Endometrium (tissue), 2 donors: ENCODE measurements around the gene WDR73.
"Not testable (repeated sequence)": the region's sequence is repeated elsewhere in the genome, so short reads cannot be mapped to it uniquely, and the experiment has no call there.

ENCODE experiments used
- FAIRE-seq: peaks from 2 replicates; lab custom pipeline; 2012; peaks lifted over from hg19 to GRCh38; lab: Jason Lieb, UNC
- donor health status: control.
- donor health status: control.

The WDR73 gene

GRCh38 chr15:84653910-84654688, at the start of gene WDR73:
TSS of gene WDR73 (minus strand) at chr15:84654283. CDS start at chr15:84654274, 9 bp downstream.
- peak; percentile 43 for FAIRE-seq

GRCh38 chr15:84703808-84704207, 49.7 kb upstream of the WDR73 start:
- no peak for FAIRE-seq

DNA sequence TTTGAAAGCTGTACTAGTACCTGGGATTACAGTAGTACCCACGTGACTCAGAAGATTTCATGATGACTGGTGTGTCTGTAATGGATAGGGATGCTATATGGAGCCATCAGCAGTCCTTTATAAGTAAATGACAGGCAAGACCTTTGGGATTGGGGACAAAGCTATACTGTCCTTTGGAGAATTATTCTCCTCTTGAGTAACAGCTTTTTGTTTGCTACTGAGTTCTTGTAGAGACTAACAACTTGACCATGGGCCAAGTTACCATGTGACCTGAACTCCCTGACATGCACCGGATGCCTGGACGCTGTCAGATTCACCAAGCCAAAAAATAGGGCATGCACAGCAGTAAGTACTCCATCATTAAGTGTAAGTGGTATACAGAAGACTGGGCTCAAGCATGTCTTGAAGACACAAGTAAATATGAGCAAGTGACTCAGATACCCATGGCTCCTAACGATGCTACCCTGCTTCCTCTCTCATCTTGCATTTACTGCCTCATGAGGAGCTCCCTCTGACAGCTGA, 48.9 kb upstream of the WDR73 start:
- FAIRE-seq, result no peak

- FAIRE-seq, result no peak
Measured at GRCh38 chr15:84699538-84700191, 45.6 kb upstream of the WDR73 start.

GRCh38 chr15:84697236-84697990, 43.3 kb upstream of the WDR73 start:
- FAIRE-seq, result no peak

- FAIRE-seq, result no peak
Measured at GRCh38 chr15:84696757-84697156, 42.7 kb upstream of the WDR73 start.

- FAIRE-seq, result no peak
Measured at GRCh38 chr15:84690342-84690741, 36.3 kb upstream of the WDR73 start.

DNA sequence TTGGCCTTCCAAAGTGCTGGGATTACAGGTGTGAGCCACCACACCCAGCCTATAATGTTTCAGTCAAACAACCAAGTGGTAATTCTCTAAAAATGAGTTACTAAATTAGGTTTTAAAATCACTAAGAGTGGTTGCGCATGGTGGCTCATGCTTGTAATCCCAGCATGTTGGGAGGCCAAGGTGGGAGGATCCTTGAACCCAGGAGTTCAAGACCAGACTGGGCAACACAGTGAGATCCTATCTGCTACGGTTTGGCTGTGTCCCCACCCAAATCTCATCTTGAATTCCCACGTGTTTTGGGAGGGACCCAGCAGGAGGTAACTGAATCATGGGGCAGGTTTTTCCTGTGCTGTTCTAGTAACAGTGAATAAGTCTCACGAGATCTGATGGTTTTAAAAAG, 35.8 kb upstream of the WDR73 start:
- no peak for FAIRE-seq

DNA sequence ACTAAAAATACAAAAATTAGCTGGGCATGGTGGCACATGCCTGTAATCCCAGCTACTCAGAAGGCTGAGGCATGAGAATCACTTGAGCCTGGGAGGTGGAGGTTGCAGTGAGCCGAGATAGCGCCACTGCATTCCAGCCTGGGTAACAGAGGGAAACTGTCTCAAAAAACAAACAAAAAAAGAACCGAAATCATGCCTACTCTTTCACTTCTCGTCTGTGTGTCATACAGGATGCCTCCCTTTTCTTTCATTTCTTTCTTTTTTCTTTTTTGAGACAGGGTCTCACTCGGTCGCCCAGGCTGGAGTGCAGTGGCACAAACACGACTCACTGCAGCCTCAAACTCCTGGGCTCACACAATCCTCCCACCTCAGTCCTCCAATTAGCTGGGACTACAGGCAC, 32.4 kb upstream of the WDR73 start:
- not testable (repeated sequence) for FAIRE-seq

DNA sequence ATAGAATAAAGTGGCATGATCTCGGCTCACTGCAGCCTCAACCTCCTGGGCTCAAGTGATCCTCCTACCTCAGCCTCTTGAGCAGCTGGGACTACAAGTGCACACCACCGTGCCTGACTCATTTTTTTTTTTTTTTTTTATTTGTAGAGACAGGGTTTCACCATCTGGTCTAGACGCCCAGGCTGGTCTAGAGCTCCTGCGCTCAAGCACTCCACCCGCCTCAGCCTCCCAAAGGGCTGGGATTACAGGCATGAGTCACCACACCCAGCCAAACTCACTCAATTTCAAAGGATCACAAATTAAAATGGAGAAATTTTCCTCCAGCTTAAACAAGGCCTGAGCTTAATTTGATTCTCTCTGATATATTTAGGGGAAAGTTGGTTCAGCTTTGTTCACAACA, 31.2 kb upstream of the WDR73 start:
- no peak for FAIRE-seq

GRCh38 chr15:84684092-84684491, 30.0 kb upstream of the WDR73 start:
- no peak for FAIRE-seq

GRCh38 chr15:84681831-84682230, 27.7 kb upstream of the WDR73 start:
- no peak for FAIRE-seq

DNA sequence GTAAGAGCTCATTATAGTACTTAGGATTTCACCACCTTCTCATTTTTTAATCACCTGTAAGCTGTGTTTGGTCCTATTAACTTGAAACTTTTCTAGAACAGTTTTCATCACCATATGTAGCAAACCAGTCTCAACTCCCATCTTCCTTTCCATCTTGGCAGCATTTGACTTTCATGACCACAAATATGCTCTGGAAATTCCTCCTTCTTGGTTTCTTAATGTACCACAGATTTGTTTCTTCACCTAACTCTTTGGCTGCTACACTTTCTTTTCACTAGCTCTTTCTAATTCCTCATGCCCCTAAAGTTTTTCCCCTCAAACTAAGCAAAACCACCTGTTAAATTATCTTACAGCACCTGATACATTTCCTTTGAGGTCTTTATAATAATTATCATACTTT, 17.1 kb upstream of the WDR73 start:
- FAIRE-seq, result no peak

- no peak for FAIRE-seq
Measured at GRCh38 chr15:84669726-84670125, 15.6 kb upstream of the WDR73 start.

- no peak for FAIRE-seq
Measured at GRCh38 chr15:84668221-84668982, 14.3 kb upstream of the WDR73 start.

- FAIRE-seq, result no peak
Measured at GRCh38 chr15:84666373-84666772, 12.3 kb upstream of the WDR73 start.

DNA sequence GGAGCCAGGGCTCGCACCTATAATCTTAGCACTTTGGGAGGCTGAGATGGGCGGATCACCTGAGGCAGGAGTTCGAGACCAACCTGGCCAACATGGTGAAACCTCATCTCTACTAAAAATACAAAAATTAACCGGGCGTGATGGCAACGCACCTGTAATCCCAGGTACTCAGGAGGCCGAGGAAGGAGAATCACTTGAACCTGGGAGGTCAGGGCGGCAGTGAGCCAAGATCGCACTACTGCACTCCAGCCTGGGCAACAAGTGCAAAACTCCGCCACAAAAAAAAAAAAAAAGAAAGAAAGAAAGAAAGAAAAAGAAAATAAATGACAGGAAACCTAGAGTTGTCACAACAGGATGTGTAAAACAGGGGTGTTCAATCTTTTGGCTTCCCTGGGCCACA, 6.9 kb upstream of the WDR73 start:
- no peak for FAIRE-seq

GRCh38 chr15:84659904-84660781, 6.1 kb upstream of the WDR73 start:
- FAIRE-seq, result no peak

GRCh38 chr15:84658788-84659411, 4.8 kb upstream of the WDR73 start:
- no peak for FAIRE-seq

DNA sequence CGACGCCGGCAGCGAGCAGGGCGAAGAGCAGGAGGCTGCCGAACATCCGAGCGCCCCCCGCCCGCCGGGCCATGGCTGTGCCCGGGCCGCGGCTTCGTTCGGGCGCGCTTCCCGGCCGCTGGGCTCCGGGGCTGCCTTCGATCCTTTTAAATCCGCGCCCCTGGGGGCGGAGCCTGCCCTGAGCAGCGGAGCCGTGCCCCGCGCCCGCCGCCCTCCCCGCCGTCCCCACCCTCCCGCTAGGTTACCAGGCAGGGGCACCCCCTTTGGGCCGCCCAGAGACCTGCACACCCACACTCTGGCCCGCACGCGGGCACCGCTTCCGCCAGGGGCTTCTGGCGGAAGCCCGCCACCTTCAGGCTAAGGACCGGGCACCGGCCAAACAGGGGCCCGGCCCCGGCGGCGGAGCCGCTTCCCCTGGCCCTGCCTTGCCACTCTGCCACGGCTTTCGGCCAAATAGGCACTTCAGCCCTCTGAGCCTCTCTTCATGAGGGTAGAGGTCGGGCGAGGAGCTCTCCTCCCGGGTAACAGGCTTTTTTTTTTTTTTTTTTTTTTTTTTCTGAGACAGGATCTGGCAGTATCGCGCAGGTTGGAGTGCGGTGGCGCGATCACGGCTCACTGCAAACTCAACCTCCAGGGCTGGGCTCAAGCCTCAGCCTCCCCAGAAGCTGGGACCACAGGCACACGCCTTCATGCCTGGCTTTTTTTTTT, 4.2 kb upstream of the WDR73 start, which contains the start of gene NMB:
NMB (minus strand) TSS at position 120 of the 708 bp plus-strand sequence; CDS start at position 73, 47 bp downstream.
- FAIRE-seq, result no peak
